Stimulated activated CD8-positive, alpha-beta memory T cell treated with anti-CD3 and anti-CD28 coated beads, Interleukin-7, amount 100 ng/mL, for 24 hours (primary cell): ENCODE results near the gene RPS6KA5.
"Not testable (repeated sequence)": the region's sequence is repeated elsewhere in the genome, so short reads cannot be mapped to it uniquely, and the experiment has no call there.

Experiments
- DNase-seq: peaks from one replicate; pipeline ENCODE4 v3.0.0-alpha.2; 2020; ENCODE audit warnings: low read depth

RPS6KA5 gene

DNA sequence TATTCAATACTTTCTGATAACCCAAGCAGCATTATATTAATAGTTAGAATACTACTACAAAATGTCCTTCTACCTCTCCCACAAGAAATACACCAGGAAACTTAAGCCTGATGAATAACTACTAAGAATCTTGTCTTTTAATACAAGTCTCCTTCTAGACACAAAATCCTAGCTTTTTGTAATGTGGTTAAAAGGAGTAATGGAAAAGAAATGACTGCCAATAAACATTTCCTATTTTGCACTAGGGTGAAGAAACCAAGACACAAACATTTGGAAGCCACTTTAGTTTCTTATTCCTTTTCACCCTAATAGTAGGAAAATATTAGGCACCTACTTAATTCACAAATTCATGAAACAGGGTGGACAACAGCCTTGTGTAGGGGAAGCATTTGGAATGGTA lies 192.9 kb downstream of the RPS6KA5 start:
- no peak for DNase-seq

DNA sequence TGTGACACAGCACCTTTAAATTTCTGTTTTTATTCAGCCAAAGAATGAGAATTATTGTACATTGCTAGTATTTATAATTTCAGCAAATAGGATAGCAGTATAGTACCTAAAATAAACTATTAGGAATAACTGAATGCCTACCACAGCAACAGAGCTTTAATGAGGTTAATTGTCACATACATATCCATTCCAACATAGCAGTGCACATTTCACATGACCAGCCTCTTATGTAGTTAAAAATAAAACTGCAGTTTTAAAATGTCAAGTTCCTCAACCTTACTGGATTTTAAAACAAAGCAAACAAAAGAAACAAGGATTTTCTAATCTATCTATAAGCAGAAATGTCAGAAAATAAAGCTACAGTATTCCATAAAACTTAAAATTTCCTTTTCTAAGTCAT lies 193.6 kb downstream of the RPS6KA5 start:
- DNase-seq = no peak

DNA sequence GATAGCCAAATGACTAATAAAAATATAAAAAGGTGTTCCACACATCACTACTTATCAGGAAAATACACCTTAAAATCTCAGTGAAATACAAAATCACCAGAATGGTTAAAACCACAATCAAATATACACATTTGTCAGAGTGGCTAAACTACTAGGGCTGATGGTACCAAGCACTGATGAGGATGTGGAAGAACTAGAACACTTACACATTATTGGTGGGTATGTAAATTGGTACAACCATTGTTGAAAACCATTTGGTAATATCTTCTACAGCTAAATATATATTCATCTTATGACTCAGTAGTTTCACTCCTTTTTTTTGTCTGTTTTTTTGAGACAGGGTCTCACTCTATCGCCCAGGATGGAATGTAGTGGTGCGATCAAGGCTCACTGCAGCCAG lies 195.7 kb downstream of the RPS6KA5 start:
- DNase-seq = no peak

DNA sequence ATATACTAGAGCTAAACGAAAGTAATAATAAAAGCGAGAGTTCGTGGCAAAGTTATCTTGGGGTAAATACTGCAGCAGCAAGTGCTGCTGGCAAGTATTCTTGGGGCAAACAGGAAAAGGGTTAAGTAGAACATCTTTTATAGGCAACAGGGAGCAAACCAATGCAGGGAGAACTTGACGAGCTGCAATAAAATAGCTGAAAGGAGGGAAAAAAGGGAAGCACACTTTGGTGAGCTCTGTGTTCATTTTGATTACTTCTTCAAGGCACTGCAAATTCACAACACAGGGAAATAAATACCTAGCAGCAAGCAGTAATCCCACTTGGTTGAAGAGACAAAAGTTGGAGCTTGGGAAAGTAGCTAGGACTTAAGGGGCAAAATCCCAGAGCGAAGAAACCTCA lies 201.9 kb downstream of the RPS6KA5 start:
- DNase-seq = no peak

DNA sequence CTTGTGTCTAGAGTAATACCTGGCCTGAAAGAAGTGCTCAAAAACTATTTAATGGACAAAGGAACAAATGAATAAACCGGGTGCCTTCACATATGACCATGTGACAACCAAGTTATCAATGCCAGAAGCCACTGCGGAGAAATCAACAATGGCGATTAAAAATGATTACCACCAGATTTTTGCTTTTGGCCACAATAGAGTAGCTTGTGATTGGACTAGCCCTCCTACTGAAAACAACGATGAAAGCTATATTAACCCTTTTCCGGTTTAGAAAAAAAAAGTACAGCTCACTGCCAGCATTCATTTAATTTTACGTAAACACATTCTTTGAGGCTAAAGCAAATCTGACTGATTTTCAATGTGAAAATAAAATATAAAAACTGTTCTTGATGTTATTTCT lies 202.6 kb downstream of the RPS6KA5 start:
- no peak for DNase-seq

DNA sequence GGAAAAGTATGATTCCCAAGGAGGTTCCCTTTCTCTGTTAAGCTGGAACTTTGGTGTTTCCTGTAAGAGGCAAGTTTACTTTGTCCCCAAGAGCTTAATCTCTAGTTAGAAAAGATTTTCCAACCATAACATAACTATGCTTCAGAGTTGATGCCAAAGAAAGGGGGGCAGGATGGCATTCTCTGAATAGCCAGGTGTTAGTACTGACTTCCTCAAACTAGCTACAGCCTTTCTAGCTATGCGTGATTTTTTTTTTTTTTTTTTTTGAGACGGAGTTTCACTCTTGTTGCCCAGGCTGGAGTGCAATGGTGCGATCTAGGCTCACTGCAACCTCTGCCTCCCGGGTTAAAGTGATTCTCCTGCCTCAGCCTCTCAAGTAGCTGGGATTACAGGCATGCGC lies 204.3 kb downstream of the RPS6KA5 start:
- not testable (repeated sequence) for DNase-seq

DNA sequence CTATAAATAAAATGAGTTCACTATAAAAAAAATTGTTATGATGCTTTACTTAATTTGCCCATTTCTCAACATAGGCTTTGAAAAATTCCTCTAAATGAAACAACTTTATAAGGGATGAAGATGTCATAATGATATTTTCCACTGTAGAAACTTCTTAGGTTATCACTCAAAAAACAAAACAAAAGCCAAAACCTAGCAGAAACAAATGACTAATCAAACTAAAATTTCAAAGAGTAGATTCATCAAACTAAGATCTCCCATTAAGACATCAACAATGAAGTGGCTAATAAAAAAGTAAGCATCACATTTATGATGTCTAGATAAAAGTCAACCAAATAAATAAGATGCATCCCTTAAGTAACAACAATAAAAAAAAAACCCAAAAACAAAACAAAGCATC lies 207.3 kb downstream of the RPS6KA5 start:
- DNase-seq = no peak

DNA sequence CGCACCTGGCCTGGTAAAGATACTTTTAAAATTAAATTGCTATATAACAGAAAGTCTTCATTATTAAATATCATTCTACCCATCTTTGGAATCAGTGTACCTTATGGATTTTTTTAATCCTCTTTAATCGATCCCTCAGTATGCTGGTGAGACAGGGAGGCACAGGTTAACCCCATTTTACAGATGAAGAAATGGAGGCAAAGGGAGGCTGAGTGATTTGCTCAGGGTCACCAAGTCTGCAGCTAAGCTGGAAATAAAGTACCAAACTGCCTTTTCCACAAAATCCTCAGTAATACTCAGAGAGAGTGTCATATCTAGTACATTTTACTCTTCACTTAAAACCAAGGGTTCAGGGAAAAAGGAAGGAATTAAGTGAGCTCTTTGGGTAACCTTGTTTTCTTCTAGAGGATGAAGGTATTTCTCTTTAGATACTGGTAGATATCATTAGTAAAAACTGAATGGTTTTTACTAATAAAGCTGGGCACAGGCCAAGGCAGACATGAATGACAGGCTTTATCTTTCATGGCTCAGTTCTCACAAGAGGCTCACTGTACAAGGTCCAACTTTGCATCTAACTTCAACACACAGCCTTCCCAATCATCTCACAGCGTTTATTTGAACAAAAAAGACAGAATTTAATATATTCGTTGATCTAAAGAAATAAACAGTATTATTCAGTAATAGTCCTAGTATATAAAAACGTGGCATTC lies 209.0 kb downstream of the RPS6KA5 start:
- DNase-seq = no peak

DNA sequence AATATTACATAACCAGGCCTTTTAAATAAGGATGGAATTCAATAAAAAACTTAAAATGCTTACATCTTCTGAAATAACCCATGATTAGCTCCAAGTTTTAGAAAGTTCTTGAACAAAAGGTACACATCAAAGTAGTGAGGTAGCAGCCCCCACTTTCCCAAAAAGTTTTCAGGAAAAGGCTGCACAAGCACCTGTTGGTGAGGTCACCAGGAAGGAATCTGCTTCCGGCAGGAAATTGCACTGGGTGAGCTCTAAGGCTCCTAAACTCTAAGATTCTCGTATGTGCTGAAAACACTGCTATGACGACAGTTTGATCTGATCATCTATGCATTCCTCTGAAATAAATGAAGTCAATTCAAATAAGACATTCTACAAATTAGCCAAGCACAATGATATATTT lies 210.0 kb downstream of the RPS6KA5 start:
- DNase-seq = no peak

DNA sequence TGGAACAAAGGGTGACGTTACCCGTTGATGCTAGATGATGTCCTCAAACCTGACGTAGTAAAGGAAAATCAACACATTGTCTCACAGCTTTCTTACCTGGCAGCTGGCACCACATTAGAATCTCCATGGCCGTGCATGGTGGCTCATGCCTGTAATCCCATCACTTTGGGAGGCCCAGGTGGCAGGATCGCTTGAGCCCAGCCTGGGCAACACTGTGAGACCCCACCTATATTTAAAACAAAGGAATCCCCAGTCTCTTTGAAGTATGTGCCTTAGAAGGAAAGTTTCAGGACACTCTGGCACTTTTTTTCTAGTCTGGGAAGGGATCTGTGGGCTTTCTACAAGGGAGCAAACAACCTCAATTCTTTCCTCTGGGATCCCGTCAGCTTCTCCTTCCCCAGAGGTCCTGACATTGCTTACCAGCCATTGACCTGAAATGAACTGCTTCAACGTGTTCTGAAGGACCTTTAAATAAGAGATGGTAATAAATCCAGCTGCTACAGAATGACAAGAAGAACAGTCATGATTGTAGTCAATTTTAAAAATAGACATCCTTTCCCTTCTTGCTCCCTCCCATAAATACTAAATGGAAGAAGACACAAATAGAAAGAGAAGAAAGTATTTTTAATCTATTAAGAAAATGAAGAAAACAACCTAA lies 210.5 kb downstream of the RPS6KA5 start:
- DNase-seq = no peak

DNA sequence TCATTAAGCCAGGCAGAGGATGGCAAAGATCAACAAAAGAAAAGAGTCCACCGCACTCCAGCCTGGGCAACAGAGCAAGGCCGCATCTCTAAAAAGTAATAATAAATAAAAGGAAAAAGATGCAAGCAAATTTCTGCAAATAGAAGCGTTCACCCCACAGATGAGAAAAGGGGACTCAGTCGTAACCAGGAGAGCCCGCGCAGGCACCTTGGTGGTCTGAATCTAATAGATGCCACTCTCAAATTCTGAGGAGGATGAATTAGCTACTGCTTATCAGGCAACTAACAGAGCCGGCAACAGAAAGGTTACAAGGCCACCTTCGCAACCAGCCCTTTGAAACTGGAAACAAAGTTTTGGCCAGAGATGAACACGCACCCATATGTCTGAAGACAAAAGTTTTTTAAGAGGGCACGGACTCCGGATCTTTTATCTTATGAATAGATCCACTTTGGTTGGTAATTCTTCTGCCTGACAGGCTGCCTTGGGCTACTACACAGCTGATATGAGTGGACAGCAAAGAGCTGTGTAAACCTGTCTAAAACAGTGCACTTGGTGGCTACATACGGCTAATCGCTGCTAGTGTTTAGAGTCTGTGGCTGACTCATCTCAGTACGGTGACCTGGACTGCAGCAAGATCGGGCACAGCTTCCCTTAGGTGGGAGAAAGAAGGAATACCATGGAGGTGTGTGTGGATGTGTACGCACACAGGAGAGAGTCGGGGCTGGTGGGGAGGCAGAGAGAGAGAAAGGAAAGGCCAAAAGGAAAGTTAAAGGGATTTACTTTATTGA lies 211.3 kb downstream of the RPS6KA5 start:
- no peak for DNase-seq

DNA sequence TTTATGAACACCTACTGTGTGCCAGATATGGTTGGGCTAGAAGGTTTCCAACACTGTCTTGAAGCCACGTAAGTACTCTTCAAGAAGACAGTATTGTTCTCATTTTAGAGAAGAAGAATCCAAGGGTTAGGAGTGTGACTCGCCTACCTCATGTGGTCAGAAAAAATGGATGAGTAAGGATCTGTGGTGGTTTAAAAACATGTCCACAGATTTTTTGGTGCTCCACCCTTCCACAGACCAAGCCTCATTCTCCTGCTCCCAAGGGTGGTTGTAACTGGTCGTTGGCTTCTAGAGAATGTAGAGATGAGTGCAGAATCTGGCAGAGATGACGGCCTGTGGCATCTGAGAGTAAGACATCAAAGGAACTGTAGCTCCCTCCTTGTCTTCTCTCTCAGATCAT lies 213.9 kb downstream of the RPS6KA5 start:
- DNase-seq = no peak

DNA sequence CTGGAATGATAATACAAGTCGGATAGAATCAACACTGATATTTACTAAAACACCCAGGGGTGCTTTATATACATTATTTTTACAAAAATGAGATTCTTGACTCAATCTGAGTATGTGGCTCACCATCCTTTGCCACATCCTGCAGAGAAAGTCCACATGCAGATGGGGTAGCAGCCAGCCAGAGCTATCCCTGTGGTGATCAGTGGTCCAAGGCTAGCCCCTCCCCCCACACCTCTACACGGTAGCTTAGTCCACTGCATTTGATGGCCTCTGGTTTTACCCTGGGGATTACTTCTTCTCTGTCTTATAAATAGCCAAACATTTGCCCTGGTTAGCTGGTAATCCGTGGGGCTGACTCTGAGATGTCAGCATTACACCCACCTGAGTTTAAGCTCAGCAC lies 216.1 kb downstream of the RPS6KA5 start:
- DNase-seq = no peak

DNA sequence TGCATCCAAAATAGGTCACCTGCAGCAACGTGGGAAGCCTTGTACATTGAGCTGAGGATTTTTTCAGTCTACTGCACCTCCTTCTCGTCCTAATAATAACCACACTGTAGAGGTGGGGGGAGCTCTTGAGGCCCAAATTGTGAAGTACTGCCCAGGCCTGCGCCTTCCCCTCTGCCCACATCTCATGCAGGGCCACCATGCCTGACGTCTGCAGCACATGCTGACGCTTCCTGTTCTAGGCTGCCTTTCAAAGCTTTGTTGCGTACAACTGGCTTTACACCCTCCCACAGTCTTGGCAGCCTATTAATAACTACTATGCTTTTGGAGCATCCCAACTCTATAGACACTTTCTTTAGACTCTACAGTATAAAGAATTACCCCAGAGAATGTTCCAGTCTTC lies 217.7 kb downstream of the RPS6KA5 start:
- no peak for DNase-seq

DNA sequence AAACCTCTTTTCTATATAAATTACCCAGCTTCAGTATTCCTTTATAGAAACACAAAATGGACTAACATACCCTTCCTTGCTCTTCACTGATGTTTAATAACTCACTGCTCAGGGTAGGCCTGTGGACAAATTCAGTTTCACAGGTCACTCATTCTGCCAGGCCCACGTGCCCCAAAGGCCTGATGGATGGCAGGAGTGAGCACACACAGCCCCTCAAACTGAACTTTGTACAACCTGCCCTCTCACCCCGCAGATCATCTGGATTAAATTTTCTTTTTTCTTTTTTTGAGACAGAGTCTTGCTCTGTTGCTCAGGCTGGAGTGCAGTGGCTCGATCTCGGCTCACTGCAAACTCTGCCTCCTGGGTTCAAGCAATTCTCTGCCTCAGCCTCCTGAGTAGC lies 219.8 kb downstream of the RPS6KA5 start:
- not testable (repeated sequence) for DNase-seq

DNA sequence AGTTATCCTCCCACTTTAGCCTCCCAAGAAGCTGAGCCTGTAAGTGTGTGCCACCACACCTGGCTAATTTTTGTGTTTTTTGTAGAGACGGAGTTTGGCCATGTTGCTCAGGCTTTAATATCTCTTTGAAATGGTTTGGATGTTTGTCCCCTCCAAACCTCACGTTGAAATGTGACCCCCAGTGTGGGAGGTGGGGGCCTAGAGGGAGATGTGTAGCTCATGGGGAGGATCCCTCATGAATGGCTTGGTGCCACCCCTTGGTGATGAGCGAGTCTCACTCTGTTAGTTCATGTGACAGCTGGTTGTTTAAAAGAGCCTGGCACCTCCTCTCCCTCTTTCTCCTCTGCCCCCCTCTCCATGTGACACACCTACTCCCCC lies 220.6 kb downstream of the RPS6KA5 start:
- DNase-seq = no peak

DNA sequence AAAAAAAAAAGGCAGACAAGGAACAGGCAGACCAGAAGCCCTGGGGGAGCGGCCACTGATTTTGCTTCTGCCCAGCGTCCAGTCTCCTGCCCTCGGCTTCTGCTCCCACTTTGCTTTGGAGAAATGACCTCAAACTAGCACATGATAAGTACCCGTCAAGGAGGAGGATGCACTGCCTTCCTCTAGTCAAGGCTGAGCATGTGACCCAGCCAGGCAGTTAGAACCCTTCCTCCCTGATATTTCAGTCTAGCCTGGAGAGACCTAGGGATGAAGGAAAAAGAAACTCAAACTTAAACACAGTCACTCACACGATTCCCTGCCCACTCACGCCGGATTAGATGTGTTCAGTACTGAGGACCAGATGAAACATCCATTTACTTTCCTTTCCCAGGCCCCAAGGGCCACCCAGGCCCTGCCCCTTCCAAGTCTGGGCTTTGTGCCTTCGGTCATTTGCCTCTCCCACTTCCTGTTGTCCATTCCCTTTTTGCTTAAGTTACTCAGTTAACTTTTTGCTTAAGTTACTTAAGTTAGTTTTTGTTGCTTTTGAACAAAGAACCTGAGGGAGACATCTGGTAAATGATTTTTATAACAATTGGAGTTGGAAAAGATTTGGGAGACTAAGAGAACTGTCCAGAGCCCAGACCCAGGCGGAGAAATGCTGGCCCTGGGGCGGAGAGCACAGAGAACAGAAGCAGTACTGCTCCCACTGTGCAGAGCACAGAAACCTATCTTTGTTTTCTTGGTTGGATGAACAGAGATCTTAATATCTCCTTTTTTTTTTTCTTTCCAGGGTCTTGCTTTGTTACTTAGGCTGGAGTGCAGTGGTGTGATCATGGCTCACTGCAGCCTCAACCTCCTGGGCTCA lies 221.2 kb downstream of the RPS6KA5 start:
- no peak for DNase-seq

DNA sequence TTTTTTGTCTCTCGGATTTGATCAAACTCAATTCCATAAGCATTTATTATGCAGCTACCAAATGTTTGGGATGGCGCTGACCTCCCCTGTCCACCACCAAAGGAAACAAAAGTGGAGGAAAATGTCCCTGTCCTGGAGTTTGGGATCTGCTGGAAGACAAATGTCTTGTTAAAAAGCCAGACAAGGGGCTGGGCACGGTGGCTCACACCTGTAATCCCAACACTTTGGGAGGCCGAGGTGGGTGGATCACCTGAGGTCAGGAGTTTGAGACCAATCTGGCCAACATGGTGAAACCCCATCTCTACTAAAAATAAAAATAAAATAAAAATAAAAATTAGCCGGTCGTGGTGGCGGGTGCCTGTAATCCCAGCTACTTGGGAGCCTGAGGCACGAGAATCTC lies 221.9 kb downstream of the RPS6KA5 start:
- not testable (repeated sequence) for DNase-seq

DNA sequence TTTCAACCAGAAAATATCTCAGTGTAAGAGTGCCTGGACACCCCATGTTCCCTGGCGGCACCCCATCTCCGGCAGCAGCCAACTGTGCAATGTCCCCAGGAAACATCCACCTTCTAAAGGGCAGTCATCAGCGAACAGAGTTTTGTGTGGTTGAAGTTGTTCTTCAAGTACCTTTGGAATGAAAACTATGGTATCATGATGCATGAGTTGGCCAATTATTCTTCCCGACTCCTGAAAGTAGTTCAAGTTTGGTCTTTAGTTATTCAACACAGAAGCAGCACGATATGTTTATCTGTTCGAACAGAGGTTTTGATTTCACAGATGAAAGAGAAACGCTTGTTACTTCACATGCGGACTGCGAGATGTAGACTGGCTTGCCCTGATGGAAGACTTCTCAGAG lies 223.1 kb downstream of the RPS6KA5 start:
- no peak for DNase-seq

DNA sequence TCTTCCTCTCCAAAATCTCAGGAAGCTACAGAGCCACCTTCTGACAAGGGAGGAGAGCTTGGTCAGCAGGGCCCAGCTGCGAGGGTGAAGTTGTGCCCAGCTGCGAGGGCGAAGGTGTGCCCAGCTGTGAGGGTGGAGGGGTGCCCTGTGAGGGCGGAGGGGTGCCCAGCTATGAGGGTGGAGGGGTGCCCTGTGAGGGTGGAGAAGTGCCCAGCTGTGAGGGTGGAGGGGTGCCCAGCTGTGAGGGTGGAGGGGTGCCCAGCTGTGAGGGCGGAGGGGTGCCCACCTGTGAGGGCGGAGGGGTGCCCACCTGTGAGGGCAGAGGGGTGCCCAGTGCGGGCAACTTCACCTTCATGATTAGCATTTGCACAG lies 223.8 kb downstream of the RPS6KA5 start:
- DNase-seq = no peak

DNA sequence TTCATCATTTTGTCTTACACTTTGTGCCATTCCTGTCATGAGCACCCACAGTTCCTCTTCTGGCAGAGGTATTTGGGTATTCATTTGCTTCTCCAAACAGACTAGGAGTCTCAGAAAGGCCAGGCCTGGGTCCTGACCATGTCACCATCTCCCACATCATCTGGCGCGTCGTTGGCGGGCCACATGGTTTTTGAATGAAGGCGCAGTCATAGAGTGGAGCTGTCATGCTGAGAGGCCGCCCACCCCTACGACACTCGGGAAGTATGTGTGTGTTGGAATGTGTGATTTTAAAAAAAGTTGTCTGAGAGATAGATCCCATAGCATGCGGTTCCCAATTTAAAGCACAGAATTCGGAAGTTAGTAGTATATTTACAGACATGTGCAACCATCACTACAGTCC lies 228.6 kb downstream of the RPS6KA5 start:
- no peak for DNase-seq

DNA sequence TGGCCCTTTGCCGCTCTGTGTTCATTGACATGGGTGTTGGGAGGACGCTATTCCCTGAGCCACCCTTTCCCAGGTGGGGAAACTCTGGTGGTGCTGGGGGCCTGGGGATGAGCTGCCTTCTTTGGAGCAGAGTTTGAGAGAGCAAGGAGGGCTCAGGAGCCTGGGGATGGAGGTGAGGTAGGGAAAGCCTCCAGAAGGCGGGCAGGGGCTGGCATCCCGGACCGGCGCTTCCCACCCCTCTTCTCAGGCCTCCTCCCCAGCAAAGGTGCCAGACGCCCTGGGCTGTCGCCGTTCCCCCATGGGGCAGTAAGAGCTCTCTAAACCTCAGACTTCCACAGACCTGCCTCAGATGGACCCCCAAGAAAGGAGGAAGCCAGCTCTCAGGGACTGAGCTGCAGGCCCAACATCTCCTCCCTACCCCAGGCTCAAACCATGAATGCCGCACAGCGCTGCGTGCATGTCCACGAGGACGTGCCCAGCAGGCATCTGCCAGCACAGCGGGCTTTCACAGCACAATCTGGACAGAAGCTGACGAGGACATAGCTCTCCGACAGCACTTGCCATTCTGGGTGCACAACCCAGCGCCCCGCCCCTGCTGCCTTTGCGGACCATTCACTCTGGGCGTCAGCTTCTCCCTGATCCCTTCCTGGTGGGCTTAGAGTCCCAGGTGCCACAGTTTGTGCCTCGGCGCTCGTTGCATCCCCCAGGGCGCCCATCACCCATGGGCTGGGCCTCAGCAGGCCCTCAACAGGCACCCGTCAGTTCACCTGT lies 229.3 kb downstream of the RPS6KA5 start:
- DNase-seq = no peak
